Stimulated activated CD4-positive, alpha-beta T cell treated with anti-CD3 and anti-CD28 coated beads, Interleukin-2, amount 100 ng/mL, for 4 hours (primary cell): ENCODE measurements around the gene CAMSAP3.
A peak's percentile ranks its signal among the peaks of the same experiment; 100 is the strongest.

Experiments used
- DNase-seq: peaks from one replicate; pipeline ENCODE4 v3.0.0-alpha.2; 2020; ENCODE audit warnings: low read depth

Gene CAMSAP3

DNA sequence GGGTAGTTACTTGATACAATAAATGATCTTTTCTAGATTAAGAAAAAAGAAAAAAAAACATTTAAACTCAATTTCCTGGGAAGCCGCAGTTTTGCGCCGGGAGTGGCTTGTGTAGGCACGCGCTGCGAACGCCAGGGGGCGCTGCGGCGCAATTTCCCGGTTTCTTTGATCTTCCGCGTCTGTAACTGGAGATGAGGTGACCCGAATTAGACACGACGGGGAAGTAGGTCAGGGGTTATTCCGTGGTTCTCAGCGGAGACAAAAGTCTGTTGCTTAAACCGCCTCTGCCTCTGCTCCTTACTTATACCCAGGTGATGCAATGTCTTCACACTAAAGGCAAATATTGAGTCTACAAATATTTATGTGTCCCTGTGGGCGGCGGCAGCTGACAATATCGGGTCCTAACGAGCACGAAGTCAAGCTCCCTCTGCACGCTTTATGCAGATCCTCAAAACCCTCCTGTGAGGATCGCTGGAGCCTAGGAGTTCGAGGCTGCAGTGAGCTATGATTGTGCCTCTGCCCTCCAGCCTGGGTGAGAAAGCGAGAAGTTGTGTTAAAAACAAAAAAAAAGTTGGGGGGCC lies 56.5 kb downstream of the CAMSAP3 start:
- DNase-seq = peak; percentile 74

DNA sequence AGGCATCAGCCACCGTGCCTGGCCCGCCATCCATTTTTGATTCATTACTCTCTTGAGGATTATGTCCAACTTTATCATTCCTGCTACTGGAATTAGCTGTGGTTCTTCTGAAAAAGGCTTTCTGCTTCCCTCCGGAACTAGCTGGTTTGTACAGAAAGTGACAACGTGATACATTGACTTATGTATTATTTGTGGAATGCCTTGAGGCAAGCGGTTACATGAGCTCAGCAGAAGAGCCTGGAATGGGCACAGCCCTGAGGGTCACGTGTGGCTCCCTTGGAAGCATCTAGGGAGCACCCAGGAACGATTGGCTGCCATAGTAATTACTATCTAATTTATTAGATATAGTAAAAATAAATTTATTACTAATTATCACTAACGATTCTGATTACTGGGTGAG lies 58.7 kb downstream of the CAMSAP3 start:
- DNase-seq = no peak

- DNase-seq = no peak
Observed at GRCh38 chr19:7655581-7655980, 59.9 kb downstream of the CAMSAP3 start.

- DNase-seq = no peak
Observed at GRCh38 chr19:7657131-7657751, 61.6 kb downstream of the CAMSAP3 start.

DNA sequence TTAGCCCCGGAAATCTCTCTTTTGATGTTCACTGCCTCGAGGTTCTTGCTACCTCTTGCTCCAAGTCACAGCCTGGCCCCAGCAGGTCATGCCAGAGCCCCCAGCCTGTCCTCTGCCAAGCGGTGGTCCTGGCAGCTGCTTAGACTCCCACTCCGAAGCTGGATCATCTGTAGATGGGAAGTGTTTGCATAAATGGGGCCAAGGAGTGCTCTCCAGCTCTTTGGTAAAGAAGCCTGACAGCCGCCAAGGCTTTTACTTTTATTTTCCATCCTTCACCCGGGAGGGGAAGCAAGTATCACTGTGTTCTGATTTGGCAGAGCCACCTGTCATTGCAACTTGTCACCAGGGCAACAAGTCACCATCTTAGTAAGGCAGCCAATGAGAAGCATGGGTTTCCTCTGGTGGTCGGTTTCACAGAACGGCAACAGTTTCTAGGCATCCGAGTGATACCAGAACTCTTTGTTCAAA lies 62.6 kb downstream of the CAMSAP3 start:
- peak; percentile 32 for DNase-seq

GRCh38 chr19:7661744-7662538 lies 66.3 kb downstream of the CAMSAP3 start:
- DNase-seq = no peak

DNA sequence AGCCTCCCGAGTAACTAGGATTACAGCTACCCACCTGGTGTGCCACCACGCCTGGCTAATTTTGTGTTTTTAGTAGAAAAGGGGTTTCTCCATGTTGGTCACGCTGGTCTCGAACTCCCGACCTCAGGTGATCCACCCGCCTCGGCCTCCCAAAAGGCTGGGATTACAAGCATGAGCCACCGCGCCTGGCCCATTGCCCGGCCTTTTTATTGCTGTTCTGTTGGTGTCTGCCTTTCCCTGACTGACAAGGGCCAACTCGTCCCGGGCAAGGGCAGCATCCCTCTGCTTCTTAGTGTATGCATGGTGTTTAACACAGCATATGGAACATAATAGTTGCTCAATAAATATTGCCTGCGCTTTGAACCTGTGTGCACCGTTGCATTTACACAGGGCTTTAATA lies 67.0 kb downstream of the CAMSAP3 start:
- DNase-seq = no peak

- DNase-seq = no peak
Observed at GRCh38 chr19:7663706-7664105, 68.0 kb downstream of the CAMSAP3 start.

- DNase-seq = no peak
Observed at GRCh38 chr19:7665076-7665475, 69.4 kb downstream of the CAMSAP3 start.
